ENCODE data around the gene SREBF2. TPM values are rescaled to one million over a fixed set of nuclear protein-coding genes. Genes with fewer than 3 reads are reported as not detected.

The SREBF2 gene
- total RNA-seq, 1 experiment from 2014 or later: 129 TPM

- no peaks in the 10 kb centered on the region for H3K27me3 ChIP-seq (ENCODE audit: insufficient read depth, low read length)
- H3K79me2 ChIP-seq (ENCODE audit: insufficient read depth, low read length): no peaks in the 10 kb centered on the region
- H2AFZ ChIP-seq (ENCODE audit: low read depth, low read length, poor library complexity, severe bottlenecking): no peak overlapping the region
- H3K4me3 ChIP-seq (replicated peaks in 1 of 2; ENCODE audit: low read depth in 1 of 2, low read length in 2 of 2): no peak overlapping the region
- BruUV-seq (replicated peaks): no TSS peak
- CTCF ChIA-PET: no interaction called here
- no peaks in the 10 kb centered on the region for H4K20me1 ChIP-seq (ENCODE audit: insufficient read depth)
- intact Hi-C loops (cut with micrococcal nuclease): no loop called here
- H3K27ac ChIP-seq (ENCODE audit: low read depth, low read length): no peak overlapping the region
- no peaks in the 10 kb centered on the region for H3K9me3 ChIP-seq (ENCODE audit: control insufficient read depth in 1 of 2, insufficient read depth in 1 of 2, low read depth in 1 of 2, low read length in 2 of 2)
- DNase-seq (ENCODE audit: low read depth, low spot score) (no peak), ATAC-seq (no peak)
- RAD21 ChIA-PET (ENCODE audit: low non-redundant PET in 1 of 2, low total read pairs in 2 of 2, uncharacterized antibody in 2 of 2, unreplicated experiment in 2 of 2): no interaction called here
- no peak for TF ChIP-seq ZBTB33 (IDR thresholded peaks at IDR 0.05; ENCODE audit: extremely low read depth, insufficient replicate concordance, low read length)
- TF ChIP-seq SRF (IDR thresholded peaks at IDR 0.05; ENCODE audit: low read depth): no peak
- TF ChIP-seq FOSL1 (IDR thresholded peaks at IDR 0.05; ENCODE audit: low read depth): no peak
- TF ChIP-seq CTCF (IDR thresholded peaks at IDR 0.05 in 2 of 3, conservative IDR thresholded peaks at IDR 0.05 in 1 of 3; ENCODE audit: borderline replicate concordance in 1 of 3, insufficient read depth in 1 of 3, low read depth in 2 of 3, low read length in 2 of 3): no peak
- H3K9me2 ChIP-seq (ENCODE audit: insufficient read depth): no peaks in the 10 kb centered on the region
- no peak overlapping the region for H3K9ac ChIP-seq (ENCODE audit: low read length)
- H3K4me1 ChIP-seq (ENCODE audit: control insufficient read depth in 1 of 2, insufficient read depth in 2 of 2, low read length in 2 of 2): no peaks in the 10 kb centered on the region
- POLR2A ChIA-PET: no interaction called here
- peaks cover 27 to 40% of the 10 kb centered on the region in 2 experiments for H3K36me3 ChIP-seq (ENCODE audit: control insufficient read depth in 1 of 2, insufficient read depth in 2 of 2, low read length in 2 of 2)
- H3K4me2 ChIP-seq (ENCODE audit: low read length): no peak overlapping the region
These were observed 65.7 kb downstream of the SREBF2 start for GRCh38 chr22:41898645-41899044.

- Histone ChIP-seq H3K4me1 (ENCODE audit: control insufficient read depth in 1 of 2, insufficient read depth in 2 of 2, low read length in 2 of 2) (no peaks in the 10 kb centered on the region), H3K27ac (ENCODE audit: low read depth, low read length) (no peak overlapping the region), H3K9me3 (ENCODE audit: control insufficient read depth in 1 of 2, insufficient read depth in 1 of 2, low read depth in 1 of 2, low read length in 2 of 2) (no peaks in the 10 kb centered on the region), H2AFZ (ENCODE audit: low read depth, low read length, poor library complexity, severe bottlenecking) (no peak overlapping the region), H3K9ac (ENCODE audit: low read length) (no peak overlapping the region), H4K20me1 (ENCODE audit: insufficient read depth) (no peaks in the 10 kb centered on the region), H3K9me2 (ENCODE audit: insufficient read depth) (no peaks in the 10 kb centered on the region), H3K79me2 (ENCODE audit: insufficient read depth, low read length) (no peaks in the 10 kb centered on the region), H3K27me3 (ENCODE audit: insufficient read depth, low read length) (no peaks in the 10 kb centered on the region), H3K36me3 (ENCODE audit: control insufficient read depth in 1 of 2, insufficient read depth in 2 of 2, low read length in 2 of 2) (peaks cover 27 to 35% of the 10 kb centered on the region in 2 experiments), H3K4me3 (replicated peaks in 1 of 2; ENCODE audit: low read depth in 1 of 2, low read length in 2 of 2) (no peak overlapping the region), H3K4me2 (ENCODE audit: low read length) (no peak overlapping the region)
- intact Hi-C loops (cut with micrococcal nuclease): no loop called here
- CTCF ChIA-PET: no interaction called here
- POLR2A ChIA-PET: interaction anchor here (0.6 kb wide), 1 partner anchor 260 kb away, joined by 4 read pairs; no protein-coding TSS in a partner anchor
- no peak for DNase-seq (ENCODE audit: low read depth, low spot score)
- RAD21 ChIA-PET (ENCODE audit: low non-redundant PET in 1 of 2, low total read pairs in 2 of 2, uncharacterized antibody in 2 of 2, unreplicated experiment in 2 of 2): interaction anchor here in 1 of 2 experiments (0.6 kb wide), 1 partner anchor 186 kb away, joined by 4 read pairs; no protein-coding TSS in a partner anchor
- no peak for ATAC-seq
- no TSS peak for BruUV-seq (replicated peaks)
- TF ChIP-seq EGR1 (IDR thresholded peaks at IDR 0.05; ENCODE audit: low read depth) (no peak), ZNF274 (IDR thresholded peaks at IDR 0.05; ENCODE audit: low read depth, low read length) (no peak), REST (IDR thresholded peaks at IDR 0.05; ENCODE audit: low read depth) (no peak), ELF1 (IDR thresholded peaks at IDR 0.05; ENCODE audit: borderline replicate concordance, low read depth) (no peak), SIN3A (IDR thresholded peaks at IDR 0.05; ENCODE audit: low read depth) (no peak), JUND (IDR thresholded peaks at IDR 0.05) (no peak), POLR2A (IDR thresholded peaks at IDR 0.05; ENCODE audit: borderline replicate concordance, extremely low read depth, insufficient read depth, insufficient read length) (no peak), RAD21 (IDR thresholded peaks at IDR 0.05; ENCODE audit: low read depth) (no peak)
- TF ChIP-seq, protein P1, sequence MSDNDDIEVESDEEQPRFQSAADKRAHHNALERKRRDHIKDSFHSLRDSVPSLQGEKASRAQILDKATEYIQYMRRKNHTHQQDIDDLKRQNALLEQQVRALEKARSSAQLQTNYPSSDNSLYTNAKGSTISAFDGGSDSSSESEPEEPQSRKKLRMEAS (IDR thresholded peaks at IDR 0.05): no peak
These were observed 66.2 kb downstream of the SREBF2 start for GRCh38 chr22:41899110-41899509.
